HG03521 (cell line): ENCODE data around the gene AARS2.

Source experiments
- ATAC-seq: cut with Tn5 transposase; IDR thresholded peaks from one replicate; pipeline ENCODE4 v1.9.1; 2021; ENCODE audit warnings: mild to moderate bottlenecking, moderate library complexity; ENCODE audit not compliant: unreplicated experiment

AARS2 gene

GRCh38 chr6:44276667-44277640 lies 36.2 kb downstream of the AARS2 start:
- no peak for ATAC-seq

GRCh38 chr6:44275749-44276648 lies 37.1 kb downstream of the AARS2 start:
- no peak for ATAC-seq

- no peak for ATAC-seq
Observed at GRCh38 chr6:44275271-44275748, 37.8 kb downstream of the AARS2 start.

GRCh38 chr6:44273617-44274016 lies 39.5 kb downstream of the AARS2 start:
- ATAC-seq = no peak

- ATAC-seq = no peak
Observed at GRCh38 chr6:44272999-44273566, 40.1 kb downstream of the AARS2 start.

GRCh38 chr6:44272529-44272928 lies 40.6 kb downstream of the AARS2 start:
- no peak for ATAC-seq

GRCh38 chr6:44271914-44272313 lies 41.2 kb downstream of the AARS2 start:
- ATAC-seq = no peak

- no peak for ATAC-seq
Observed at GRCh38 chr6:44271406-44271723, 41.8 kb downstream of the AARS2 start.

- no peak for ATAC-seq
Observed at GRCh38 chr6:44270526-44271405, 42.4 kb downstream of the AARS2 start.

- no peak for ATAC-seq
Observed at GRCh38 chr6:44269921-44270525, 43.1 kb downstream of the AARS2 start, which contains the start of gene TMEM151B. TSS of gene TMEM151B (plus strand) at chr6:44270450. CDS start at chr6:44270743, 293 bp downstream.

GRCh38 chr6:44269178-44269920 lies 43.8 kb downstream of the AARS2 start:
- no peak for ATAC-seq

- no peak for ATAC-seq
Observed at GRCh38 chr6:44268095-44268628, 45.0 kb downstream of the AARS2 start.

GRCh38 chr6:44267252-44267651 lies 45.9 kb downstream of the AARS2 start:
- no peak for ATAC-seq

GRCh38 chr6:44266347-44266746 lies 46.8 kb downstream of the AARS2 start:
- ATAC-seq = no peak

GRCh38 chr6:44265722-44266233 lies 47.4 kb downstream of the AARS2 start:
- ATAC-seq = no peak

- ATAC-seq = peak; percentile 39
Observed at GRCh38 chr6:44265007-44265721, 48.0 kb downstream of the AARS2 start, which contains the start of gene NFKBIE. TSS of gene NFKBIE (minus strand) at chr6:44265551. CDS start at chr6:44265346, 205 bp downstream.

- ATAC-seq = peak; percentile 31
Observed at GRCh38 chr6:44264154-44265006, 48.8 kb downstream of the AARS2 start.
